ENCODE results near the gene SLC6A11.

DNA sequence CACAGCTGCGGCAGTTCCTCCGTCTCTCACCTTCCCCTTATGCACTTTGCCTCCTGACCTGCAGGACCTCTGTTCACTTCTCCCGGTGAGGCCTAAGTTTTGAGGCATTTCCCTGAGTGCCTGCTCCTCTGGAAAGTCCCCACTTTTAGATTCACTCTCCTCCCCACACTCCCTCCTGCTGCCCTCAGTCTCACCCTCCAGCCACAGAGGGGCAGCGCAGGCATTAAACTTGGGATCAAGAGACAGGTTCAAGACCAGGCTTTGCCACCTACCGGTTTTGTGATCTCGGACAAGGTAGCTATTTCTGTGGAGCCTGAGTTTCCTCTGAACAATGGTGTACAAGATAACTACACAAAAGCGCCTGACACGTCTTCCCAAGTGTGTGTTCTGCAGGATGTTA lies 19.4 kb downstream of the SLC6A11 start:
- TF ChIP-seq CTCF (IDR thresholded peaks at IDR 0.05 in 8 of 11, conservative IDR thresholded peaks at IDR 0.05 in 3 of 11) (no peak), POLR2AphosphoS5 (IDR thresholded peaks at IDR 0.05) (no peak), POLR2A (IDR thresholded peaks at IDR 0.05) (no peak)
